Stomach smooth muscle (tissue), 2 donors: ENCODE results near the gene AMIGO1.
A peak's percentile ranks its signal among the peaks of the same experiment; 100 is the strongest.

Experiments used
- H3K27ac ChIP-seq: one replicate; pipeline ENCODE4 v1.7.0; 2013; ENCODE audit warnings: mild to moderate bottlenecking, low read length, inconsistent platforms
- H3K27me3 ChIP-seq, 2 donors: one replicate each; pipeline ENCODE4 v1.7.0; 2013; ENCODE audit warnings: low read length in 2 of 2; ENCODE audit not compliant: insufficient read depth in 2 of 2, control insufficient read depth in 1 of 2
- H3K36me3 ChIP-seq, 2 donors: one replicate each; pipeline ENCODE4 v1.7.0; 2013; ENCODE audit warnings: low read length in 2 of 2; ENCODE audit not compliant: control insufficient read depth in 2 of 2, insufficient read depth in 2 of 2
- H3K4me1 ChIP-seq: one replicate; pipeline ENCODE4 v1.7.0; 2013; ENCODE audit warnings: low read length; ENCODE audit not compliant: control insufficient read depth, insufficient read depth
- H3K4me3 ChIP-seq, 2 donors: one replicate each; pipeline ENCODE4 v1.7.0; 2013; ENCODE audit warnings: low read length in 2 of 2
- H3K9ac ChIP-seq, 2 donors: one replicate each; pipeline ENCODE4 v1.7.0; 2013; ENCODE audit warnings: low read length in 2 of 2, mild to moderate bottlenecking in 1 of 2
- H3K9me3 ChIP-seq, 2 donors: one replicate each; pipeline ENCODE4 v1.7.0; 2013; ENCODE audit warnings: low read length in 2 of 2; ENCODE audit not compliant: control insufficient read depth in 2 of 2
- donor health status: healthy.
- donor health status: Pancreatic carcinoma.

The AMIGO1 gene

GRCh38 chr1:109490934-109491302, 18.6 kb downstream of the AMIGO1 start:
- H3K9me3 ChIP-seq: no peaks in the 10 kb centered on the region
- no peaks in the 10 kb centered on the region for H3K27me3 ChIP-seq
- H3K9ac ChIP-seq: no peak overlapping the region
- H3K36me3 ChIP-seq: peaks cover 3 to 6% of the 10 kb centered on the region in 2 donors
- H3K4me3 ChIP-seq: peak overlapping the region in 1 of 2 donors; percentile 3
- no peak overlapping the region for H3K27ac ChIP-seq
- H3K4me1 ChIP-seq: peaks cover 26% of the 10 kb centered on the region

GRCh38 chr1:109490029-109490933, 19.2 kb downstream of the AMIGO1 start:
- Histone ChIP-seq H3K36me3 (peaks cover 0 to 3% of the 10 kb centered on the region in 2 donors), H3K4me1 (peaks cover 21% of the 10 kb centered on the region), H3K4me3 (peak overlapping the region in 1 of 2 donors; percentile 3), H3K9me3 (no peaks in the 10 kb centered on the region), H3K27ac (no peak overlapping the region), H3K27me3 (no peaks in the 10 kb centered on the region), H3K9ac (no peak overlapping the region)

GRCh38 chr1:109488696-109489095, 20.8 kb downstream of the AMIGO1 start:
- Histone ChIP-seq H3K4me3 (no peak overlapping the region), H3K36me3 (peaks cover 0 to 3% of the 10 kb centered on the region in 2 donors), H3K9ac (no peak overlapping the region), H3K9me3 (no peaks in the 10 kb centered on the region), H3K27me3 (no peaks in the 10 kb centered on the region), H3K27ac (no peak overlapping the region), H3K4me1 (peaks cover 23% of the 10 kb centered on the region)

GRCh38 chr1:109488201-109488600, 21.3 kb downstream of the AMIGO1 start:
- no peak overlapping the region for H3K27ac ChIP-seq
- no peaks in the 10 kb centered on the region for H3K27me3 ChIP-seq
- no peak overlapping the region for H3K4me3 ChIP-seq
- H3K36me3 ChIP-seq: peaks cover 0 to 3% of the 10 kb centered on the region in 2 donors
- peaks cover 20% of the 10 kb centered on the region for H3K4me1 ChIP-seq
- no peaks in the 10 kb centered on the region for H3K9me3 ChIP-seq
- H3K9ac ChIP-seq: no peak overlapping the region

GRCh38 chr1:109487261-109487660, 22.3 kb downstream of the AMIGO1 start:
- Histone ChIP-seq H3K9ac (no peak overlapping the region), H3K9me3 (no peaks in the 10 kb centered on the region), H3K27ac (no peak overlapping the region), H3K4me3 (no peak overlapping the region), H3K27me3 (no peaks in the 10 kb centered on the region), H3K36me3 (peaks cover 0 to 3% of the 10 kb centered on the region in 2 donors), H3K4me1 (peaks cover 22% of the 10 kb centered on the region)

- H3K4me3 ChIP-seq: peak overlapping the region in 1 of 2 donors; percentile 88
- H3K27ac ChIP-seq: no peak overlapping the region
- H3K4me1 ChIP-seq: peaks cover 16% of the 10 kb centered on the region
- H3K27me3 ChIP-seq: no peaks in the 10 kb centered on the region
- H3K9me3 ChIP-seq: no peaks in the 10 kb centered on the region
- H3K9ac ChIP-seq: no peak overlapping the region
- H3K36me3 ChIP-seq: peaks cover 0 to 8% of the 10 kb centered on the region in 2 donors
These were observed 24.5 kb downstream of the AMIGO1 start for GRCh38 chr1:109485001-109485400.

- Histone ChIP-seq H3K4me1 (peaks cover 16% of the 10 kb centered on the region), H3K36me3 (peaks cover 0 to 9% of the 10 kb centered on the region in 2 donors), H3K4me3 (peak overlapping the region; percentile 88 to 96), H3K27ac (no peak overlapping the region), H3K9ac (peak overlapping the region; percentile 78 to 81), H3K27me3 (no peaks in the 10 kb centered on the region), H3K9me3 (no peaks in the 10 kb centered on the region)
These were observed 25.0 kb downstream of the AMIGO1 start for GRCh38 chr1:109484519-109484975.

- Histone ChIP-seq H3K4me3 (peak within 1 kb of the TSS; percentile 88 to 96), H3K9me3 (no peaks in the 10 kb centered on the region), H3K9ac (peak within 1 kb of the TSS; percentile 78 to 81), H3K27ac (peak within 1 kb of the TSS; percentile 81), H3K36me3 (peaks cover 3 to 7% of the 10 kb centered on the region in 2 donors), H3K27me3 (no peaks in the 10 kb centered on the region), H3K4me1 (peaks cover 16% of the 10 kb centered on the region)
These were observed 25.6 kb downstream of the AMIGO1 start, which contains the start of gene ATXN7L2 for GRCh38 chr1:109483672-109484518. Gene ATXN7L2 (plus strand): TSS chr1:109483905. CDS start chr1:109483954, 49 bp downstream.

- peaks cover 16% of the 10 kb centered on the region for H3K4me1 ChIP-seq
- H3K9ac ChIP-seq: peak overlapping the region; percentile 48 to 60
- H3K36me3 ChIP-seq: peaks cover 3 to 9% of the 10 kb centered on the region in 2 donors
- H3K4me3 ChIP-seq: peak overlapping the region; percentile 66 to 82
- H3K27me3 ChIP-seq: no peaks in the 10 kb centered on the region
- peak overlapping the region; percentile 58 for H3K27ac ChIP-seq
- no peaks in the 10 kb centered on the region for H3K9me3 ChIP-seq
These were observed 26.5 kb downstream of the AMIGO1 start for GRCh38 chr1:109482791-109483671.

- H3K27ac ChIP-seq: no peak overlapping the region
- H3K27me3 ChIP-seq: no peaks in the 10 kb centered on the region
- no peaks in the 10 kb centered on the region for H3K9me3 ChIP-seq
- H3K36me3 ChIP-seq: peaks cover 4 to 11% of the 10 kb centered on the region in 2 donors
- H3K4me3 ChIP-seq: no peak overlapping the region
- peaks cover 16% of the 10 kb centered on the region for H3K4me1 ChIP-seq
- H3K9ac ChIP-seq: no peak overlapping the region
These were observed 27.3 kb downstream of the AMIGO1 start for GRCh38 chr1:109482242-109482641.
